GM21717 (cell line): ENCODE measurements around the gene TLE1.
A peak's percentile ranks its signal among the peaks of the same experiment; 100 is the strongest.
"Not testable (repeated sequence)": the region's sequence is repeated elsewhere in the genome, so short reads cannot be mapped to it uniquely, and the experiment has no call there.

ENCODE experiments used
- ATAC-seq: cut with Tn5 transposase; IDR thresholded peaks from one replicate; pipeline ENCODE4 v1.9.1; 2021; ENCODE audit warnings: mild to moderate bottlenecking, moderate library complexity; ENCODE audit not compliant: unreplicated experiment

Gene TLE1

DNA sequence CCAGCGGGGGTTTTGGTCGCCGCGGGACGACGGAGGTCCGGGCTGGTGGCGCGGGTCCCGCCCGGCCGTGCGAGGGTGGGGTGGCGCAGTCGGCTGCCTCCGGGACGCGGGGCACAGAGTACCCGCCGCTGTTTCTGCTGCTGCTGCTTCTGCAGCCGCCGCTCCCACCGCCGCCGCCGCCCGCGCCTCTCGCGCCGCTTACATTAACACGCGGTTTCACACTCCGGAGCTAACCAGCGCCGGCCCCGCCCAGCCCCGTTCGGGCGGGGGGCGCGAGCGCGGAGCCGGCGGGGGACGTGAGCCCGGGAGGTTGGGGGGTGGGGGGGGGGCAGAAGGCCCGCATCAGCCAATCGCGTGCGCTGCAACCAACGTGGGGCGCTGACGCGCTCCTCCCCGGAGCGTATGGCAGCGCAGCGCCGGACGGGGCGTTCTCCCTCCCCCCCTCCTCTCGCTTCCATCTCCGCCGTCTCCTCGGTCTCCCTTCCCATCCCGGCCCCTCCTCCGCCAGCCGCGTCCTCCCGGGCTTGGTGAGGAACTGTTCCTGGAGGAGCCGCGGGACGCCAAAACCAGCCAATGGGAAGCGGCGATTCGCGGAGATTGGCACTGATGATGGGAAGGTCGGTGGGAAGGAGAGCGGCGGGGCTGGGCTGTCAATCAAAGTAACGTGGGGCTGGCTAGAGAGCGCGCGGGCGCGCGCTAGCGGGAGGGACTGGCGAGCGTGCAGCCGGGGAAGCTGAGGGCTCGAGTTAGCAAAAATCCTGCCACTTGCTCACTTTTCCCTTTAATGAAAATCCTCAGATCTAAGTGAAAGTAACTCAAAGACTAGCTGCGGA lies at the start of gene TLE1:
Gene TLE1 (minus strand): TSS at position 205 of the 833 bp plus-strand sequence. CDS start 1,307 bp downstream, outside the sequence.
- ATAC-seq, result peak; percentile 87

DNA sequence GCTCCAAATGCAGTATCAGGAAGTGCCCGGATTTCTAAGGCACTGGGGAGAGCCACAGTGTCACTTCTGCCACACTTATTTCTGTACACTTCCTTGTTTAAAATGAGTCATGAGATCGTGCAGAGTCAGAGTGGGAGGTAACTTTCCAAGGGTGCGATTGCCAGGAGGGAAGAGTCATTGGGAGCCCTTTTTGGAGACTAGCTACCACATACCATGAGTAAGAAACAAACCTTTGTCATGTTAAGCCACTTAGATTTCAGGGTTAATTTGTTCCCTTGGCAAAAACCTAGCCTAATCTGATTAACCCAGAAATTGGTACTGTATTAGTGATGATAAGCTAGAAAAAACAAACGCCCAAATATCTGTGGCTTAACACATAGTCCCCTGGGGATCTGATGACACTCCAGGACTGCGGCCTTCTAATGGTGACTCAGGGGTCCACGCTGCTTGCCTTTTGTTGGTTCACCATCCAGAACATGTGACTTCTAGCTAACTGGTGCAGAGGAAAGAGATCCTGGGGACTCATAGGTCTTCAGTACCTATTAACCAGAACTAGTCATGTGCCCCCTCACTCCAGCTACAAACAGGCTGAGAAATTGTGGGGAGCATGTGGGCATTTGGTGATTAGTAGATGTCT lies 48.6 kb upstream of the TLE1 start:
- ATAC-seq, result no peak

DNA sequence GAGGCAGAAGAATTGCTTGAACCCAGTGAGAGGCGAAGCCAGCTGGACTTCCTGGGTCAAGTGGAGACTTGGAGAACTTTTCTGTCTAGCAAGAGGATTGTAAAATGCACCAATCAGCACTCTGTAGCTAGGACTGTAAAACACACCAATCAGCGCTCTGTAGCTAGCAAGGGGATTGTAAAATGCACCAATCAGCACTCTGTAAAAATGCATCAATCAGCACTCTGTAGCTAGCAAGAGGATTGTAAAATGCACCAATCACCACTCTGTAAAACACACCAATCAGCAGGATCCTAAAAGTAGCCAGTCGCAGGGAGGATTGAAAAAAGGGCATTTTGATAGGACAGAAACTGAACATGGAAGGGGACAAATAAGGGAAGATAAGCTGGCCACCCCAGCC lies 41.2 kb upstream of the TLE1 start:
- not testable (repeated sequence) for ATAC-seq

DNA sequence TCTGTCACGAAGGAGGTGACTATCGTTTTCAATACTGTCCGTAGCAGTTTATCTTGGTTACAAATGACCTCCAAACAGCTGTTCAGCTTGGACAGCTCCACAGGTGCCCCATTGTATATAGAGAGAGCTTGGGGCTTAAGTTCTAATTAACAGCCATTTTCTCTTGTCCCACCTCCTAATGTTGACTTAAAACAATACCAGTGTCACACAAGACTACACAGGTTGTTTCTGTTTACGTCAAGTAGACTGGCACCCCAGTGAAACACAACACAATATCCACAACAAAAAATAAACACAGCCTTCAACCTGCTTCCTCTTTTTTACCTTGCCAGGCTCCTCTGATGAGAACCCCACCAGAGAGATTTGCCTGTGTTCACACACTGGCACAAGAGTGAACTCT lies 39.8 kb upstream of the TLE1 start:
- ATAC-seq, result no peak

DNA sequence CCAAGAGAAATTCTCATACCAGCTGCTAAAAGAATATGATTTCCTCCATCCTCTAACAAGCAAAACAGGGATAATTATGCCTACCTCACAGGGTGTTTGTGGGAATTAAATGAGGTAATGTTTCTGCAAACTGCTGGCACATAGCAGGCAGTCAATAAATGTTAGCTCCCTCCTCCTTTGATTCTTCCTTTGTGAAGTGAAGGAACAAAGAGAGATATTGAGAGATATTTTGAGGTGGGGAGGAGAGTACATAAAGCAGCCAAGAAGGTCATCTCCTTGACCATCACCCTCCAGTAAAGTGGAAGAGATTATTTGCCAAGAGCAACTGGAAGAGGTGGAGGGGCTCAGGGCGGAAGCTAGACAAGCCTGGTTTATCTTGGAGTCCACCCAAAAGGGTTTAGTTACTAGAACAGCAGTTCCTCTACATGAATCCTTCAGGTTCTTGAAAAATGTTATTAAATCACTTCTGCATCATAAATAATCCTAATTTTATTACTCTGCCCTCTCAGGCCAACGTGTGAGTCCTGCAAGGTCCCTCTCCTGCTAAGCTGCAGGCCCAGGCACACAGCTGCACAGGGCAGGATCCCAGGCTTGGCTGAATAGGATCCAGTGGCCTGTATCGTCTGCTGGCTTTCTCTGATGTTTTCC lies 35.0 kb upstream of the TLE1 start:
- ATAC-seq, result no peak

DNA sequence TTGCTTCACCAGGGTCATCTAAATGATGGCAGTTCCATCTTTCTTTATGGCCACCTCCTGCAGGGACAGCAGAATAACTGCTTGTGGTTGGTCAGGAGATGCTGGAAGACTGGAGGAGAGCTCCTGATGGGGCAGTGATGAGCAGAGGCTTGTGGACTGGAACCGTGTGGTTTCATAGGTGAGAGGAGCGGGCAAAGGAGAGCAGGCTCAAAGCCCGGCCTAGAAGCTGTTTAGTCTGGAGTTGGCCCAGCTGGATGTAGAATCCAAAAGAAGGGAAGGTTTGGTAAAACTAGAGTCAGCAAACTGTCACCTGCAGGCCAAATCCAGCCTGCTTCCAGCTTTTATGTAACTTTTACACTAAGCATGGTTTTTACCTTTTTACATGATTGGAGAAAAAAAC lies 32.9 kb upstream of the TLE1 start:
- no peak for ATAC-seq

DNA sequence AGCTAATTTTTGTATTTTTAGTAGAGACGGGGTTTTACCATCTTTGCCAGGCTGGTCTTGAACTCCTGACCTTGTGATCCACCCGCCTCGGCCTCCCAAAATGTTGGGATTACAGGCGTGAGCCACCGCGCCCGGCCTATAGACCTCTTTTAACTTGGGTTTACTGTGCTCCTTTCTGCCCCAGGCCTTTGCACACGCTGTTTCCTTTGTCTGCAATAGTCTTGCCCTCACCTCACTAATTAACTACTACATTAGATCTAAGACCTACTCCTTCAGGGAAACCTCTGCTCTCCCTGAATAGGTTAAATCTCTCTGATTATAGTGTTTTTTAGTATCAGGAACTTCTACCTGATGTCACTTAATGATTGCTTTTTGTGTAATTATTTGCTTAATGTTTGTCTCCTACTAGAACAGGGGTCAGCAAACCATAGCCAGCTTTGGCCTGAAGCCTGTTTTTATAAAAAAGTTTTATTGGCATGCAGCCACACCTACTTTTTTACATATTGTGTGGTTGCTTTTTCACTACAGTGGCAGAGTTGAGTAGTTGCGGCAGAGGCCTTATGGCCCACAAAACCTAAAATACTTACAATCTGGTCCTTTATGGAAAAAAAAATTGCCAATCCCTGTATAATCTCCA lies 31.2 kb upstream of the TLE1 start:
- no peak for ATAC-seq

DNA sequence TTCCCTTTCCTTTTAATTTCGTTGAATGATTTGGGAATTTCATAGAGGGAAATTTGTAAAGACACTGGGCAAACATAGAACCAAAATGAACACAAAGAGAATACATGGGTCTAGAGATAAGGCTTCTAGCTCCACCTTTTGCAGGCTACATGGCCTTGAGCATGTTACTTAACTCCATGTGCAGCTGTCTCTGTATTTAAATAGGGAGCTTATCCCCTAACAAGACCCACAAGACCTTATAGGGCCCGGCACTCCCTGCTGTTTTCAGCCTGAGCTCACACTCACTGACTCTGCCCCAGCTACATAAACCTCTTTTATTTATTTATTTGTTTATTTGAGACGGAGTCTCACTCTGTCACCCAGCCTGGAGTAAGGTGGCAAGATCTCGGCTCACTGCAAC lies 30.6 kb upstream of the TLE1 start:
- no peak for ATAC-seq

DNA sequence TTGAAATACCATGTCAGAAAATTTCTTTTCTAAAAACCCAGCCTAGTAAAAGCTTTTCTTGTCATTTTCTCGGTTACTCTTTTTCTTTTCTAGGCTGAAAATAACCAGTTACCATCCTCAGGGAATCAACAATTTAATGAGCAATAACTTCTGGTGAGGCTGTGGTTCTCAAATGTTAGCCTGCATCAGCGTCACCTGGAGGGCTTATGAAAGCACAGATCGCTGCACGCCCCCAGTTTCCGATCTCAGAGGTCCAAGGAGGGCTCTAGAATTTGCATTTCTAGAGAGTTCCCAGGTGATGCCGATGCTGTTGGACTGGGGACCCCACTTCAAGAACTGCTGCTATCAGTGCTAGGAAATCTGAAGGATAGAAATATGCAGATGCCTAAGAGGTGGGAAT lies 28.9 kb upstream of the TLE1 start:
- ATAC-seq, result no peak

DNA sequence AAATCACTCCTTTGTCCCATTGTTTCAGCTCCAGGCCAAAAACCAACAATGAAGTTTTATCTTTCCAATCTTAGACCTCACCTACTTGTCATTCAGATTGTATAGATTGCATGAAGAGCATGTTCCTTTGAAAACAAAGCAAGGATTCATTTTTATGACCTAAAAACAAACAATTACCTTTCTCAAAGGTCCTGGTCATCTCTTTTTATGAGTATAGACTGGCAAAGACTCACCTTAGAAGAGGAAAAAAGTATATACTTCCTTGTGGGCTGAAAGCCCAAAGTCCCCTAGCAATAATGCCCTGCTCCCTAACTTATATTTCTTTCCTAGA lies 28.4 kb upstream of the TLE1 start:
- ATAC-seq, result no peak

DNA sequence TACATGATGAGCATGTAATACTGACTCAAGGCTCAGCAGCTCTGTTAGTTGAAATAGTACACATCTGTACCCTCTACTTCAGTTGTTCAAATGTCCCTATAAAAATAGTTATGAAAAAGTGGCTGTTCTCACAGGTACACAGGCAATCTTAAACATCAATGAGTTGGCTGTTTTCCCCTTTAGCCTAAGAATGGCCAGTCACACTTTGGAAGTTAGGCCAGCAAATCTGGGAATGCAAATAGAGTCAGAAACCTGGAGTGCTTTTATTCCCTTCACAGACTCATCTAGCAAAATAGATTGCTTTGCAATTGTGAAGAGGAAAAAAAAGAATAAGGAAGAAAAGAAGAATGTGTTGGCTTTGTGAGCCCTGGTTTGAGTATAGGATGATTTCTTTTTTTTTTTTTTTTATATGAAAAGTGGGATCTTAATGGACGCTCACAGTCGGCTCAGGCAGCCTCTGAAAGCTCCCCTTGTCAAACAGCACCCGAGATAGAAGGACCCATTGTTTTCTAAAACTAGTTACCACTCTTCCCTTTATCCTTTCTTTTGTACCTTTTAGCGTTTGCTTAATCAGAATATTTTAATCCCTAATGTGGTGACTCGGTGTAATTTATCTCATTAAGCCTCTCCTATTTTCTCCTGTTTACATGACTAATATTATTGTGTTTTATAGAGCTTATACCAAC lies 27.9 kb upstream of the TLE1 start:
- no peak for ATAC-seq

DNA sequence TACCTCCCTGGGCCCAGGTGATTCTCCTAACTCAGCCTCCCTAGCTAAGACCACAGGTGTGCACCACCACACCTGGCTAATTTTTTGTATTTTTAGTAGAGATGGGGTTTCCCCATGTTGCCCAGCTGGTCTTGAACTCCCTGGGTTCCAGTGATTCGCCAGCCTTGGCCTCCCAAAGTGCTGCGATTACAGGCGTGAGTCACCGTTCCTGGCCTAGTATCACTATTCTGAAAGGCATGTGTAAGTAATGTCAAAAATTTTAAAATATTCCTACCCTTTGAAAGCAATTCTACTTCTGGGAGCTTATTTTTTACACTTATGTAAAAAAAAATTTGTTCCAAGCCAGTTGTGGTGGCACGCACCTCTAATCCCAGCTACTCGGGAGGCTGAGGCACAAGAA lies 27.1 kb upstream of the TLE1 start:
- no peak for ATAC-seq

DNA sequence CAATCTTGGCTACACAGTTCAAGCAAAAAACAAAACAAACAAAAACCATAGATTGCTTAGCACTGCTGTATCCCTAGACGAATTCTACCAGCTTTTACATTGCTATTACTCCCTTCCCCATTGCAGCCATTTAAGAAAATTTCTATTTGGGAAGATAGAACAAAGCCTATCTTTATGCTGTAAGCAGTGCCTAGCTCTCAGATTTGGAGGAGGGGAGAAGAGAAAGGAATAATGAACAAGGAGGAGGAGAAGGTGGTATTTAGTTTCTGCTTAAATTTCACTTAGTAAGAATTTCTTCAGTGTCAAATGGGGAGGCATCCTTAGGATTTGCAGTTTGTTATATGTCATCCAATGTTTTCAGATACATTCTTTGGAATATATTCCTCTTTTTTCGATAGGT lies 16.2 kb upstream of the TLE1 start:
- ATAC-seq, result no peak

DNA sequence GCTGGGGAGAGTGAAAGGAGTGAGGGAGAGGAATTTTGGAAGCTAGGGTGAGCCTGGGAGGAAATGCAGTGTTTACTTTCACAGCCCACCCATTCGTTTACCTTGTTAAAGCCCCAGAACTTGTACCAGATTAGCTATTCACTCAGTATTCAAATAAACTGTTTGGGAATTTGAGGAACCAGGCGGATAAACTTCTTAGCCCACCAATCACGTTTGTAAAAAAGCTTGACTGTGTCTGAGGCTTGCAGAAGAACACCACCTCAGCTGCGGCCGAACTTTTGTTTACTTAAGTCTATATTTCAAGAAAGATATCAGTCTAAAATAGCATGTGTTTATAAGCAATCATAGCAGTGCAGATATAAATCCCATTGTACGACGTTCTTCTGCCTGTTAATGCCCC lies 5.2 kb upstream of the TLE1 start:
- no peak for ATAC-seq

DNA sequence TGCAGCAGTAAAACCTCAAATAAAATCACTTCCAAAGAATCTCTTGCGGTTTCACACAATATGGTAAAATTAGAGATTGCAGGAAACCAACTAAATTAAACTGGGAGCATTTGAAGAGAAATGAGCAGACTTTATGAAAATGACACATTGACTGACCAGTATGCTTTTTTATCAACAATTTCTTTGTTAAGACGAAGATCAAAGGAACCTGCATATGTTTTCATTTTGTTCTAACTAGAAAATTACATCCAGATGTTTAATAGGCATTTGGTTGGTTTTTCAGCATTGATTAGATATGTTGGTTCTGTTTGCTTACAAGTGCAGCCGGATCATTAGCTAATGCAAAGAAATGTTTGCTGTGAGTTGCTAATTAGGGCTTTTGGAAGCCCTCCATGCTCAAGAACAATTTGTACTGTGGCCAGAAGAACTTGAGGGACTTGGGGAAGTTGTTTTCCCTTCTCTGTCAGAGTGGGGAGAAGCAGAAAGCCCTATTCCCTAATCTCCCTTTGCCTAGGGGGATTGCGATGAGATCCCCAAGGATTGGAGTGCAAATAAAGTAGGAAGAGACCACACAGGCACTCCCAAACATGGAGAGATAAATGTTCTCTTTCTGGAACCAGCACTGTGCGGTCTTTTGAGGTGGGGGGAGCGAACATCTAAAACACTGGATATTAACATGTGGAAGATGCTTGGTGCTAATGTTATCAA lies 4.5 kb upstream of the TLE1 start:
- ATAC-seq, result no peak

DNA sequence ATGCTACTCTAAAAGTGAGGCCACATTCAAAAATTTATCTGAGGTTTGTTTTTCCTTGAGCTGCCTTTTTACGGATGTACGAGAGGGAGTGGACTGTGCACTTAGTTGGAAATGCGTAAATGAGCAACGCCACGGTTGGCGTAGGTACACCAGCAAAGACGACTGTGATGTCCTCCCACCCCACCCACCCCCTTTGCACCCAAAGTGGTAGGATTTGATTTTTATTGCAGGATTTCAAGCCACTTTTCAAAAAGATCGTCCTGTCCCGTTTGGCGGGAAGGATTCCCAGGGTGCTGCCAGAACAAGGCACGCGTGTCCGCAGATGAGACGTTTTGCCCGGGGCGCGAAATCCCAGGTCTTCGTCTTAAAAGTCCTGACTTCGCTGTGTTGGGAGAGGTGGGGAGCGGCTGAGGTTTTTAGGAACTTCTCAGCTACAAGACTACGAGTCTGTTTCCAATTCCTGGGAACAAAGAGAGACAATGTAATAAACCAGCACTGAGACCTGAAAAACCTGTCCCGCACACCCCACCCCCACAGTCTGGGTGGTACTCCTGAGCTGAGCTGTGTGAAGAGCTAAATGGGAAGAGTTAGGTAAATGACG lies 1.0 kb upstream of the TLE1 start:
- no peak for ATAC-seq

DNA sequence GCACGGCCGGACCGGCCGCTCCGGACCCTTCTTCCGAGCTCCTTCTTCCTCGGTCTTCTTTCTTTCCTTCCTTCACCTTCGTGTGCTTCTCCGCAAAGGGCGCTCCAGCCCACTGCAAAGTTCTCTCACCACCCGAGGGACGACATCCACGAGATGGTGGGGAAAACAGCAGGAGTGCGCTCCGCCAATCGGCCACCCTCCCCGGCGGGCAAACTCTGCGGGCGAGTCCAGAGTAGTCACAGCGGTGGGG lies 329 bp downstream of the TLE1 start:
- ATAC-seq, result not testable (repeated sequence)

DNA sequence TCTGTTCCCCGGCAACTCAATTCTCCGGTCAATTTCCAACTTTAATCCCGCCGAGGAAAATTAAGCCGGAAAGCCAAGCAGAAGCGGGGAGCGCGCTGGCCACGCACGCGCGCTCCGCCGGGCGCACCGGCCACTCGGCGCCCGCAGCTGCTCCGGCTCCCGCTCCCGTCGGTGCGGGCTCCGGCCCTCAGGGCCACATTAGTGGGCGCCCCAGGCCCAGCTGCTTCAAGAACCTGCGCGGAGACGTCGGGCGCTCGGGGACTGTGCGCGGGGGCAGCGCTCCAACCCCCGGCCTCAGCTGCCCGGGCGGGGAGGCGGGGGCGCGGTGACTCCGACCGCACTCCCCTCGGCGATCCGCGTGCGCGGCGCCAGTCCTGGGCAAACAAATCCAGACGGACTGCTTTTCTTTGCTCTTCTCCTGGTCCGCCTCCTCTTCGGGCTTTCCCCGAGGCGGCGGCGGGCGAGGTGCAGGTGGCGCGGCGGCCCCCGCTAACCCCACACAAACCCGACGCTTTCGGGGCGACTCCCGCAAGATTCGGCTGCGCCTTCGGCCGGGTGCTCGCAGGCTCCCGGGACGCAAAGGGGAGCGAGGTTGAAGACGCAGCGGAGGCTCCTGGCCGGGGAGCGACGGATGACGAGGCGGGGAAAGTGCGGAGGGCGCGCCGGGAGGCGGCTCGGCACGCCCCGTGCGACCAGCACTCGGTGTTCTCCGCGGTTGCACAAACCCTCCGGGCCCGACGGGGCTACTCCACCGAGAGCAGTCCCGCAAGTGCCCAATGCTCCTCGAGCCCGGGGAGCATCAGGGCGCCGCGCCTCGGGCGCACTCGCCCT lies 870 bp downstream of the TLE1 start:
- ATAC-seq, result not testable (repeated sequence)

DNA sequence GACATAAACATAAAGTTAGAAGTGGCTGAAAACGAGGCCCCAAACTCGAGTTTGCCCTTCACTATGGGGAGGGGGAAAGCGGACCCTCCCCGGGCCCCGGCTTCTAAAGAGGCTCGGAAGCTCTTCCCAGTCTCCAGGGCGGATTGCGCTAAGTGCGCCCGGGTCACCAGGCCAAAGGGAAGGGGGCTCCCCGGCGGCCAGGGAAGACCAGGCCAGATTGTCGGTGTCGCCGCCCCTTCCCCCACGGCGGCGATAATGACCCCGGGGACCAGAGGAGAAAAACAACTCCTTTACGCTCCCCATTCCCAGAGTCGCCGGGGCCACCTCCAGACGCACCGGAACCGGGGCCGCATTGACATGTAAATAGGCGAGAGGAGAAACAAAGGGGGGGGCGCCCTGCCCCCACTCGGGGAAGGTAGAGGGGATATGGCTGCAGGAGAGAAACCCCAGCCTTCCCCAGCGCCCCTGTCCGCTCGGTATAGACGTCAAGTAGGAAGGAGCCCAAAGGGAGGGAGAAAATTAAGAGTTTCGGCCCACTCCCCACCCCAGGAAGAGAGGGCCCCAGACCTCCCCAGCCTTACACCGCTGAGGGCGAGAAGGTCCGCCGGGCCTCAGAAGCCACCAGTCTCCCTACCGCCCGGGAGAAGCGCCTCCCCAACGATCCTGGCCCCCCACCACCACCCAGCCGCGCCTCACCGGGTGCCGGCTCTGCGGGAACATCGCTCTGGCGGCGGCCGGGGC lies 1.7 kb downstream of the TLE1 start:
- no peak for ATAC-seq
